ENCODE data around the gene DBP. TPM values are rescaled to one million over a fixed set of nuclear protein-coding genes. Genes with fewer than 3 reads are reported as not detected.

DBP gene
- total and polyA plus RNA-seq, 10 of the 15 experiments (the other 5 are each of a cell fraction or from before 2014, with no cell fraction given): 2.0 to 10.6 (median 6.9) TPM

DNA sequence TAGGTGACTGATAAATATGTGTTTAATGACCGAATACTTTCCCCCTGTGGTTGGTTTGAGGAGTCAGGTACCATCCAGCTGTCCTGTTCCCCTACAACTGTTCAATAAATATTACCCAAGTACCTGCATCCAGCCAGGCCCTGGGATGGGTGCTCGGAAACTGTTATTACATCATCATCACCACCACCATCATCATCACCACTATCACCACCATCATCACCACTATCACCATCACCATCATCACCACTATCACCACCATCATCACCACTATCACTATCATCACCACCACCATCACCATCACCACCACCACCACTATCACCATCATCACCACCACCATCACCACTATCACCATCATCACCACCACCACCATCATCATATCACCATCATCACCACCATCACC lies 31.6 kb upstream of the DBP start:
- CTCF ChIA-PET: no interaction called here
- no peak overlapping the region for H2AFZ ChIP-seq (ENCODE audit: control insufficient read depth, low read depth, low read length)
- intact Hi-C loops (cut with micrococcal nuclease; ENCODE audit: unreplicated experiment): no loop called here
- no peak overlapping the region for H3K4me2 ChIP-seq (ENCODE audit: control insufficient read depth, insufficient read depth)
- TF ChIP-seq, protein P1, sequence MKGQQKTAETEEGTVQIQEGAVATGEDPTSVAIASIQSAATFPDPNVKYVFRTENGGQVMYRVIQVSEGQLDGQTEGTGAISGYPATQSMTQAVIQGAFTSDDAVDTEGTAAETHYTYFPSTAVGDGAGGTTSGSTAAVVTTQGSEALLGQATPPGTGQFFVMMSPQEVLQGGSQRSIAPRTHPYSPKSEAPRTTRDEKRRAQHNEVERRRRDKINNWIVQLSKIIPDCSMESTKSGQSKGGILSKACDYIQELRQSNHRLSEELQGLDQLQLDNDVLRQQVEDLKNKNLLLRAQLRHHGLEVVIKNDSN (IDR thresholded peaks at IDR 0.05; ENCODE audit: borderline replicate concordance, extremely low read length, insufficient read depth, low read depth, low read length): no peak
- TF ChIP-seq ATF7 (IDR thresholded peaks at IDR 0.05; ENCODE audit: low read depth): no peak
- TF ChIP-seq, protein P2, sequence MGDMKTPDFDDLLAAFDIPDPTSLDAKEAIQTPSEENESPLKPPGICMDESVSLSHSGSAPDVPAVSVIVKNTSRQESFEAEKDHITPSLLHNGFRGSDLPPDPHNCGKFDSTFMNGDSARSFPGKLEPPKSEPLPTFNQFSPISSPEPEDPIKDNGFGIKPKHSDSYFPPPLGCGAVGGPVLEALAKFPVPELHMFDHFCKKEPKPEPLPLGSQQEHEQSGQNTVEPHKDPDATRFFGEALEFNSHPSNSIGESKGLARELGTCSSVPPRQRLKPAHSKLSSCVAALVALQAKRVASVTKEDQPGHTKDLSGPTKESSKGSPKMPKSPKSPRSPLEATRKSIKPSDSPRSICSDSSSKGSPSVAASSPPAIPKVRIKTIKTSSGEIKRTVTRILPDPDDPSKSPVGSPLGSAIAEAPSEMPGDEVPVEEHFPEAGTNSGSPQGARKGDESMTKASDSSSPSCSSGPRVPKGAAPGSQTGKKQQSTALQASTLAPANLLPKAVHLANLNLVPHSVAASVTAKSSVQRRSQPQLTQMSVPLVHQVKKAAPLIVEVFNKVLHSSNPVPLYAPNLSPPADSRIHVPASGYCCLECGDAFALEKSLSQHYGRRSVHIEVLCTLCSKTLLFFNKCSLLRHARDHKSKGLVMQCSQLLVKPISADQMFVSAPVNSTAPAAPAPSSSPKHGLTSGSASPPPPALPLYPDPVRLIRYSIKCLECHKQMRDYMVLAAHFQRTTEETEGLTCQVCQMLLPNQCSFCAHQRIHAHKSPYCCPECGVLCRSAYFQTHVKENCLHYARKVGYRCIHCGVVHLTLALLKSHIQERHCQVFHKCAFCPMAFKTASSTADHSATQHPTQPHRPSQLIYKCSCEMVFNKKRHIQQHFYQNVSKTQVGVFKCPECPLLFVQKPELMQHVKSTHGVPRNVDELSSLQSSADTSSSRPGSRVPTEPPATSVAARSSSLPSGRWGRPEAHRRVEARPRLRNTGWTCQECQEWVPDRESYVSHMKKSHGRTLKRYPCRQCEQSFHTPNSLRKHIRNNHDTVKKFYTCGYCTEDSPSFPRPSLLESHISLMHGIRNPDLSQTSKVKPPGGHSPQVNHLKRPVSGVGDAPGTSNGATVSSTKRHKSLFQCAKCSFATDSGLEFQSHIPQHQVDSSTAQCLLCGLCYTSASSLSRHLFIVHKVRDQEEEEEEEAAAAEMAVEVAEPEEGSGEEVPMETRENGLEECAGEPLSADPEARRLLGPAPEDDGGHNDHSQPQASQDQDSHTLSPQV (IDR thresholded peaks at IDR 0.05): no peak
- no peak for TF ChIP-seq RBBP5 (conservative IDR thresholded peaks at IDR 0.05)
- TF ChIP-seq EP300 (IDR thresholded peaks at IDR 0.05; ENCODE audit: borderline replicate concordance in 1 of 2, control insufficient read depth in 1 of 2, low read depth in 2 of 2, low read length in 2 of 2): no peak
- no peak for TF ChIP-seq NR2F1 (conservative IDR thresholded peaks at IDR 0.05)
- no peak for TF ChIP-seq SIX5 (IDR thresholded peaks at IDR 0.05; ENCODE audit: low read depth, low read length, severe bottlenecking)
- no peak for TF ChIP-seq SP1 (IDR thresholded peaks at IDR 0.05; ENCODE audit: low read depth, low read length)
- TF ChIP-seq JUND (IDR thresholded peaks at IDR 0.05; ENCODE audit: low read depth, low read length): no peak
- no peak for TF ChIP-seq TCF12 (IDR thresholded peaks at IDR 0.05; ENCODE audit: low read depth, low read length)
- TF ChIP-seq GATAD2B (conservative IDR thresholded peaks at IDR 0.05; ENCODE audit: low read depth): no peak
- in situ Hi-C loops (cut with MboI): no loop called here
- H3K79me2 ChIP-seq (ENCODE audit: control insufficient read depth, insufficient read depth, low read length): no peaks in the 10 kb centered on the region
- RAD21 ChIA-PET (ENCODE audit: unreplicated experiment): no interaction called here
- no peak for ATAC-seq
- no peaks in the 10 kb centered on the region for H3K36me3 ChIP-seq (ENCODE audit: control insufficient read depth in 2 of 2, insufficient read depth in 2 of 2, low read length in 1 of 2)
- no peak overlapping the region for H3K9ac ChIP-seq (ENCODE audit: control insufficient read depth, insufficient read depth, low read length)
- no TSS peak for BruUV-seq (replicated peaks)
- no peak overlapping the region for H3K4me3 ChIP-seq
- H4K20me1 ChIP-seq (ENCODE audit: control insufficient read depth, insufficient read depth): no peaks in the 10 kb centered on the region
- H3K27me3 ChIP-seq (replicated peaks in 1 of 2; ENCODE audit: control insufficient read depth in 2 of 2, insufficient read depth in 2 of 2, low read length in 1 of 2): no peaks in the 10 kb centered on the region
- DNase-seq (ENCODE audit: low read depth, low spot score): no peak
- POLR2A ChIA-PET: no interaction called here
- no peaks in the 10 kb centered on the region for H3K4me1 ChIP-seq (ENCODE audit: control insufficient read depth, insufficient read depth, low read length)
- no peak for FAIRE-seq
- no peak overlapping the region for H3K27ac ChIP-seq (ENCODE audit: control insufficient read depth, insufficient read depth)
- no peaks in the 10 kb centered on the region; the same call in 2 of the 3 replicates for H3K9me3 ChIP-seq (replicated peaks; ENCODE audit: control insufficient read depth, insufficient read depth, low read length)
- WGBS (ENCODE audit: insufficient coverage, insufficient replicate concordance, low lambda C conversion rate, missing lambda C conversion rate): 37% methylated on average over 2 of the region's 2 CpGs
- SMC1A ChIA-PET (ENCODE audit: uncharacterized antibody, unreplicated experiment): no interaction called here
